A673 (cell line): ENCODE data around the gene HACE1.

Source experiments
- EZH2 ChIP-seq: fragments of 200-600 bp; sonication (generic); IDR thresholded peaks from 2 replicates; pipeline ENCODE4 v1.6.1; 2017; ENCODE audit warnings: borderline replicate concordance, low read depth, mild to moderate bottlenecking, mixed read lengths, antibody characterized with exemption, low read length; ENCODE audit not compliant: poor library complexity, severe bottlenecking
- TF ChIP-seq, protein P1 (sequence below): fragments of 300-800, 200-600 bp; sonication (generic); conservative IDR thresholded peaks from 2 replicates; pipeline ENCODE4 v1.5.1; 2017; ENCODE audit warnings: low read depth, mild to moderate bottlenecking, antibody characterized with exemption, low read length, moderate library complexity, mixed read lengths

DNA sequence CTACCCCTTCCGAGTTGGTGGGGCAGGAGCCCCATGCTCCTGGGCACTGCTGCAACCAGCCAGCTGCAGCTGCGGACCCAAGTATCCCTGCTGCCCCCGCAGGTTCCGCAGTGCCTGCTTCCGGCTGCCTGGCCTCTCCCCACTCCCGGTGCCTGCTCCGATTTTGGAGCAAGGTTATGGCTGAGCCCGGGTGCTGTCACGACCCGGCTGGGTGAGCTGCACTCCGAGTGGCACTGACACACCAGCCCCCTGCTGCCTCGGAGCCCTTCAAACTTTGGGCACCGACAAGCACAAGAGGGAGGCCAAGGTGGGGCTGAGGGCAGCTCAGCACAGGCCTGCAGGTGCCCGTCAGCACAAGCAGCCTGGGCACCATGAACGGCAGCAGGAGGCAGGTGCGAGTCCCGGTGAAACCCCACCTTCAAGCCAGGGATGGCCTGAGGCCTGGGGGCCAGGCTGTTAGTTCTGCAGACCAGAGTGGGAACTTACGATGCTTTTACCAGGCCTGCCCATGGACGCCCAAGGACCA lies 25.9 kb upstream of the HACE1 start:
- TF ChIP-seq EZH2 = no peak
- TF ChIP-seq, protein P1, sequence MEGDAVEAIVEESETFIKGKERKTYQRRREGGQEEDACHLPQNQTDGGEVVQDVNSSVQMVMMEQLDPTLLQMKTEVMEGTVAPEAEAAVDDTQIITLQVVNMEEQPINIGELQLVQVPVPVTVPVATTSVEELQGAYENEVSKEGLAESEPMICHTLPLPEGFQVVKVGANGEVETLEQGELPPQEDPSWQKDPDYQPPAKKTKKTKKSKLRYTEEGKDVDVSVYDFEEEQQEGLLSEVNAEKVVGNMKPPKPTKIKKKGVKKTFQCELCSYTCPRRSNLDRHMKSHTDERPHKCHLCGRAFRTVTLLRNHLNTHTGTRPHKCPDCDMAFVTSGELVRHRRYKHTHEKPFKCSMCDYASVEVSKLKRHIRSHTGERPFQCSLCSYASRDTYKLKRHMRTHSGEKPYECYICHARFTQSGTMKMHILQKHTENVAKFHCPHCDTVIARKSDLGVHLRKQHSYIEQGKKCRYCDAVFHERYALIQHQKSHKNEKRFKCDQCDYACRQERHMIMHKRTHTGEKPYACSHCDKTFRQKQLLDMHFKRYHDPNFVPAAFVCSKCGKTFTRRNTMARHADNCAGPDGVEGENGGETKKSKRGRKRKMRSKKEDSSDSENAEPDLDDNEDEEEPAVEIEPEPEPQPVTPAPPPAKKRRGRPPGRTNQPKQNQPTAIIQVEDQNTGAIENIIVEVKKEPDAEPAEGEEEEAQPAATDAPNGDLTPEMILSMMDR = no peak
